GM10248 (cell line): ENCODE data around the gene UGT2B10.

Experiments
- CTCF ChIA-PET: fragments of 300-600 bp; sonication (Branson Sonifier 250); formaldehyde crosslinking; extraction: SDS; loops from one replicate; lab custom pipeline; 2021; ENCODE audit warnings: antibody characterized with exemption; lab: Yijun Ruan, JAX
- POLR2A ChIA-PET: fragments of 350-650 bp; sonication (Branson Sonifier 250); formaldehyde crosslinking; extraction: SDS; loops from one replicate; lab custom pipeline; 2020; ENCODE audit warnings: antibody characterized with exemption; lab: Yijun Ruan, JAX
- DNase-seq: peaks from one replicate; pipeline ENCODE4 v3.0.0; 2012; ENCODE audit errors: extremely low spot score
- CTCF ChIP-seq: IDR thresholded peaks from 2 replicates; pipeline ENCODE4 v1.5.1; 2012; ENCODE audit warnings: mild to moderate bottlenecking, low read depth; ENCODE audit errors: extremely low read depth, missing control alignments, control extremely low read depth

Gene UGT2B10

GRCh38 chr4:68878048-68878447 lies 62.3 kb downstream of the UGT2B10 start:
- POLR2A ChIA-PET: no interaction called here
- CTCF ChIA-PET: no interaction called here
- no peak for TF ChIP-seq CTCF
- no peak for DNase-seq
